GM10847 (cell line): ENCODE measurements around the gene HAUS7.

Experiments
- POLR2A ChIP-seq: IDR thresholded peaks from 2 replicates; pipeline ENCODE4 v1.6.1; 2011; ENCODE audit not compliant: insufficient read length; ENCODE audit errors: extremely low read depth

HAUS7 gene

DNA sequence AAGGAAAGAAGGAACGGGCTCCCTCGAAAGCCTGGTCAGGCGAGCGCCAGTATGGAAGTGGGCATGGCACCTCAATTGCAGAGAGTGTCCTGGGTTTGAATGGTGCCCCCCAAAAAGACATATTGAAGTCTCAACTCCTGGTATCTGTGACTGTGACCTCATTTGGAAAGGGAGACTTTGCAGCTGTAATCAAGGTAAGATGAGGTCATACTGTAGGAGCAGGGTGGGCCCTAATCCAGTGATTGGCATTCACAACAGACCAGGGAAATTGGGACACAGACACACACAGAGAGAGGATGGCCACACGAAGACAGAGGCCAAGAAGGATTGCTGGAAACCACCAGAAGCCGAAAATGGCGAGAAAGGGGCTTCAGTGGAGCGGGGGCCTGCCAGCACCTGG, 52.7 kb downstream of the HAUS7 start:
- TF ChIP-seq POLR2A: no peak

DNA sequence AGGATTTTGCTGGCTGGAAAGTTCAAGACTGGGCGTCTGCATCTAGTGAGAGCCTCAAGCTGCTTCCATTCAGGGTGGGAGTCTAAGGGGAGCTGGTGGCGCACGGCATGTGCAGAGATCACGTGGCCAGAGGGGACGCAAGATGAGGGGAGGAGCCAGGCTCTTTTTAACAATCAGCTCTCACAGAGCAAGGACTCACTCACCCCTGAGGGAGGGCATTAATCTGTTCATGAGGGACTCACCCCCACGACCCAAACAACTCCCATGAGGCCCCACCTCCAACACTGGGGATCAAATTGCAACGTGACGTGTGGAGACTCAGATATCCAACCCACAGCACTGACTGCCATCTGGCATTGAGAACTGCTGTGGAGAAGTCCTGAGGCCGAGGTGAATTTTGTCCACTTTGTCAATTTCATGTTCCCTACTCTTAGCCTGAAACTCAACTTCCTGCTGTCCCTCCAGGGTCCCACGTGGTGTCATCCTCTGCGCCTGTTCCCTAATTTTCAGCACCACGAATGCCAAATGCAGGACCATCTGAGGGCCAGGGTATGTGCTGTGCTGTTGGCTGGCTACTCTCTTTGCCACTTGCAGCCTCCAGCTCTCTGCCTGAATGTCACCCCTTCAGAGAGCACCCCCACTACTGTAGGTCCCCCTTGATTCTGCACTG, 53.5 kb downstream of the HAUS7 start:
- no peak for TF ChIP-seq POLR2A

GRCh38 chrX:153414856-153415510, 55.4 kb downstream of the HAUS7 start:
- no peak for TF ChIP-seq POLR2A

- TF ChIP-seq POLR2A: no peak
These were observed 56.6 kb downstream of the HAUS7 start for GRCh38 chrX:153413731-153414130.

DNA sequence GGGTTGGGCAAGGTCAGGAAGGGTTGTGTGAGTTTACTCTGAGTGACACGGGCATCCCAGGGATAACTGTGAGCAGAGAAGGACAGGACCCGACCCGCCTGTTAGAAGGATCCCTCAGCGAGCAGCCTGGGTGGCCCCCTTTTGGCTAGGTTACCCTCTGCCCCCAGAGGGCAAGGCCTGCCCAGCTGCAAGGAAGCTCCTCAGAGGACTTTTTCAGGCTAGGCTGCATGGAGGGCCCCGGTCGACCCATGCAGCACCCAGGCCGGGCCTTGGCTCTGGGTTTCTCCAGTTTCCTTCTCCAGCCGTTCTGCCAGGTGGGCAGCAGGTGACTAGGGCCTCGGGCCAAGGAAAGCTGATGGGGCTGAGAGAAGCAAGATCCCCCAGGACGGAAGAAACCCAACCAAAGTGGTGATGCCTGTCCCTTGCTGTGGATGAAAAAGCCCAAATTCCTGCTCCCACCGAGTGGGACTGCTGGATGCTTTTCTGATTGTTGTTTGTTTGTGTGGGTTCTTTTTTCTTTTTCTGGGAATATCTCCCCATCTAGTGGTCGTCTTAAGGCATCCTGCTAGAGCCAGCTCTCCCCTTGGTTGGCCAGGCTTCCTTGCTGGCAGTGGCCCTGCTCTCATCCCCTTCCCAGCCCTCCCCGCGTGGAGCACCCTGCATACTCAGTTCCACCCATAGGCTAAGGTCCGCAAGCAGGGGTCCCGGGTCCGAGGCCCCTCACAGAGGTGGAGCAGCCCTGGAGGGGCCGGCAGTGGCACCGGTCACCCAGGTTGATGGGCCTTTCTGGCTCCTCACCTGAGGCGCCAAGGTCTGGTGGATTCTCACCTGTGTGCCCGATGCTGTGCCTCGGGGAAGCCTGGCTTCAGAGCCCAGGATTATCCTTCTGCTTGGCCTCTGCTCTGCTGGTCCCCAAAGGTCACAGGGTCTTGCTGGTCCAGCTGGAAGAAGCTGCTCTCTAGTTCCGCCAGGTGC, 57.3 kb downstream of the HAUS7 start:
- TF ChIP-seq POLR2A: no peak

DNA sequence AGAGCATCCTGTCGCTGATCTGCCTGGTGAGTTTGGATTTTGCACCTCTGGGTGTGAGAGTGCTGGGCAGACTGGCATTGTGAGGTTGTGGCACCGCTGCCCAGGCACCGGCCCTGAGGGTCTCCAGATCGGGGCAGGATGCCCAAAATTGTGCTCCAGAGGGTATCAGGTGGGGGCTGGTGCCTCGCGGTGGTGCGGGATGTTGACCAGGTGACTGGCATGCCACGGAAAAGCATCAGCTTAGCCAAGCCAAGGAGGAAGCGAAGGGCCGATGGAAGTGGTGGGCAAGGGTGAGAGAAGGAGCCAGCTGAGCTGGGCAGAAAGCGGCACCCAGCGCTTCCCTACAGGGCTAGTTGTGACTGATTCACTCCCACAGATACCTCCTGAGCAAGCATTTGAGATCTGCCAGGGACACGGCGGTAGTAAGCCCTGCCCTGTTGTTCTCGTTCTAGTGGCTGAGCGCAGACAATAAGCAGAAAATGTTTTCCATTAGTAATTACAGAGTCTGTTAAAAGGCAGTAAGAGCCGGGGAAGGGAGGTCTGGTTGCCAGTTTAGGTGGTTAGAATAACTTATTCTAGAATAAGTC, 58.3 kb downstream of the HAUS7 start:
- no peak for TF ChIP-seq POLR2A

- no peak for TF ChIP-seq POLR2A
These were observed 59.0 kb downstream of the HAUS7 start, which contains the start of gene ZFP92 for GRCh38 chrX:153411255-153411987. Gene ZFP92, plus strand, starts transcription at chrX:153411472. Its CDS starts 6,851 bp downstream, at chrX:153418323.

- TF ChIP-seq POLR2A: no peak
These were observed 59.5 kb downstream of the HAUS7 start for GRCh38 chrX:153410888-153411254.

DNA sequence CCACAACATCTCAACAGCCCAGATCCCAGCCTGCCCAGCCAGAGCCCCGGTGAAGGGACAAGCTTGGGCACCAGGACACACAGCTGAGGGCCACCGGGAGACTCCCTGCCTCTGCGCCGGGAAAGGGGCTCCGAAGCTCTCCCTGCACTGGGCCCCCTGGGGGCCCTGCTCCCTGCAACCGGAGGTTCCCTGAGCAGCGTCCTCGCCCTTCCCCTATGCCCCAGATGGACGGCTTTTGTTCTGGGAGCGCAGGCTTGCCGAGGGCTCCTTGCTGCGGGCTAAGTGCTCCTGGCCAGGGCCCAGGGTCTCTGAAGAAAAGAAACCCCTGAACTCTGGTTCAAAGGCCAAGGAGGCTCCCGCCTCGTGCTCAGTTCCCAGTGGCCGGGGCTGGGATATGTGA, 60.0 kb downstream of the HAUS7 start:
- TF ChIP-seq POLR2A: no peak

GRCh38 chrX:153409414-153410101, 60.8 kb downstream of the HAUS7 start:
- TF ChIP-seq POLR2A: no peak

GRCh38 chrX:153408871-153409351, 61.5 kb downstream of the HAUS7 start:
- no peak for TF ChIP-seq POLR2A

DNA sequence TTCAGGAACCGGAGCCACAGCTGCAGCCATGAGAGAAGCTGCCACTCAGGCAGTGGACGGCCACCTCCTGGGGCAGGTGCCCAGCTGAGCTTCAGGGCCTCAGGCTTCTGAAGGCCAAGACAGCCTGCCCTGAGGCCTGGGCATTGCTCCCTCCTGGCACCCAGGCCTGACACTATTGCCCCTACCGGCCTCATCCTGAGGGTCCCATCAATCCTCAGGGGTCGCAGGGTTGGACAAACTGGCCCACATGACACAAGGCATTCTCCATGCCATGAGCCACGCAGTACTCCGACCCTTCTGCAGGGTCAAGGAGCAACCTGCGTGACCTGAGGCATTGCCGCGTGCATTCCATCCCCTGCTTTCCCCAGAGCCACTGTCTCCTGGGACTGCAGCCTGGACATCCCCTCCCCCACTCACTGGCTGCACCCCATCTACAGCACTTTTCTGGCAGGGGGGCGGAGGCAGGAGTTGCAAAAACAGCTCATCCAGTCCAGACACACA, 62.1 kb downstream of the HAUS7 start:
- no peak for TF ChIP-seq POLR2A

GRCh38 chrX:153407736-153408135, 62.6 kb downstream of the HAUS7 start:
- no peak for TF ChIP-seq POLR2A

DNA sequence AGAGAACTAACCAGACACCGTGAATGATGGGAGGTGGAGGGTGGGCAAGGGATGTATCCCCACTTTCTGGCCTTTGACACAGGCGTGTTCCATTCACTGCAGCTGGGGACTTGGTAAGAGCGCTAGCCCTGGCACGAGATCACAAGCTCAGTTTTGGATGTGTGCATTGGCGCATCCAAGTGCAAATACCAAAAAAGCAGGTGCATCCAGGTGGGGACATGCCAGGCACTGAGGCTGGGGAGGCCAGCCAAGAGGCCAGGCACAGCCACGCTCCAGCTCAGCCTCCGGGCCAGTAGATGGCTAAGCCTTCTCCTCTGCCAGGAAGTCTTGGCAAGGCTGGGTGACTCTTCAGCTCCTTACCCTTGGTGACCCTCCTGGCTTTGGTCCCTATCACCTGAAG, 63.5 kb downstream of the HAUS7 start:
- TF ChIP-seq POLR2A: no peak

DNA sequence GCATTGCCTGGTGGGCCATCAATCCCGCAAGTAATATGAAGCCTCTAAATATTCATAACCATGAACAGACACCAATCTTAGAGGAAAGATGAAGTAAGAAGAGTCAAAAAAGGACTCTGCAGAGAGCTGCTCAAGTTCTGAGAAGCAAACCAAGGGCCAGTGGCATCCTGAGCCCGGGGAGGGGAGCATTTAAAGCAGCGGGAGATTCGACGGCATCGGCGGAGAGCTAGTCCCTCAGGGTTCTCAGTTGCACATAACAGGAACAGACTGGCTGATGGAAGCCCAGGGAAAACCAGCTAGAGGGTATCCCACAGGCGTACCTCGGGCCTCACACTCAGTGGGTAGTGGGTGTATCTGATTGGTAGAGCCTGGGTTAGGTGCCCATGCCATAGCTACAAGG, 64.4 kb downstream of the HAUS7 start:
- TF ChIP-seq POLR2A: no peak
